GM12878 (cell line): ENCODE results near the gene TCP11. TPM values are rescaled to one million over a fixed set of nuclear protein-coding genes. Genes with fewer than 3 reads are reported as not detected.

Experiments used
- ATAC-seq: fragments of 200-7000 bp; cut with Tn5 transposase; 3 replicates; pipeline ENCODE4 v1.9.1; 2020; ENCODE audit warnings: mild to moderate bottlenecking, moderate library complexity
- BruUV-seq: library from RNA; stranded (reverse); fragments of 400-500 nt; replicated peaks from 2 replicates; lab custom pipeline; 2021; lab: Mats Ljungman, UMichigan
- CTCF ChIA-PET: fragments of 300-600 bp; sonication (Branson Sonifier 250); formaldehyde crosslinking; extraction: SDS; loops from one replicate; lab custom pipeline; 2021; ENCODE audit warnings: inconsistent platforms; lab: Yijun Ruan, JAX
- POLR2A ChIA-PET: fragments of 350-600 bp; formaldehyde crosslinking; extraction: SDS; loops from one replicate; lab custom pipeline; 2021; ENCODE audit warnings: inconsistent platforms; lab: Charles Lee
- RAD21 ChIA-PET: fragments of 300-600 bp; sonication (Branson Sonifier 250); formaldehyde crosslinking; loops from one replicate; lab custom pipeline; 2023; ENCODE audit warnings: antibody characterized with exemption; ENCODE audit not compliant: unreplicated experiment; lab: Charles Lee
- SMC1A ChIA-PET: fragments of 300-600 bp; sonication (Branson Sonifier 250); formaldehyde crosslinking; loops from one replicate; lab custom pipeline; 2023; ENCODE audit not compliant: unreplicated experiment, uncharacterized antibody; lab: Charles Lee
- DNase-seq: peaks from one replicate; pipeline ENCODE4 v3.0.0-alpha.2; 2011; ENCODE audit warnings: low read depth, low spot score
- FAIRE-seq: peaks from 3 replicates; lab custom pipeline; 2011; peaks lifted over from hg19 to GRCh38; lab: Jason Lieb, UNC
- H2AFZ ChIP-seq: 2 replicates; pipeline ENCODE4 v1.6.0; 2011; ENCODE audit warnings: low read depth, low read length, control low read depth; ENCODE audit not compliant: control insufficient read depth
- H3K27ac ChIP-seq: 2 replicates; pipeline ENCODE4 v1.5.1; 2011; ENCODE audit warnings: control low read depth; ENCODE audit not compliant: control insufficient read depth, insufficient read depth
- H3K27me3 ChIP-seq, 2 experiments: replicated peaks in 1 of 2; 2 replicates each; pipeline versions ENCODE4 v1.6.0 to v1.6.1; 2011; ENCODE audit warnings: low read length in 1 of 2; ENCODE audit not compliant: control insufficient read depth in 2 of 2, insufficient read depth in 2 of 2
- H3K36me3 ChIP-seq, 2 experiments: 2 replicates each; pipeline ENCODE4 v1.5.1; 2011; ENCODE audit warnings: low read length in 1 of 2; ENCODE audit not compliant: control insufficient read depth in 2 of 2, insufficient read depth in 2 of 2
- H3K4me1 ChIP-seq: 2 replicates; pipeline ENCODE4 v1.6.1; 2011; ENCODE audit warnings: mild to moderate bottlenecking, low read length, moderate library complexity, mixed read lengths; ENCODE audit not compliant: control insufficient read depth, insufficient read depth
- H3K4me2 ChIP-seq: 2 replicates; pipeline ENCODE4 v1.6.0; 2011; ENCODE audit warnings: control low read depth; ENCODE audit not compliant: control insufficient read depth, insufficient read depth
- H3K4me3 ChIP-seq: fragments of 200-600 bp; sonication (generic); 2 replicates; pipeline ENCODE4 v1.5.1; 2016
- H3K79me2 ChIP-seq: 2 replicates; pipeline ENCODE4 v1.6.0; 2011; ENCODE audit warnings: low read length; ENCODE audit not compliant: control insufficient read depth, insufficient read depth
- H3K9ac ChIP-seq: 2 replicates; pipeline ENCODE4 v1.8.0; 2011; ENCODE audit warnings: low read length, control low read depth, mixed read lengths; ENCODE audit not compliant: control insufficient read depth, insufficient read depth
- H3K9me3 ChIP-seq: replicated peaks from 3 replicates; pipeline ENCODE4 v1.5.1; 2011; ENCODE audit warnings: mild to moderate bottlenecking, low read length; ENCODE audit not compliant: control insufficient read depth, insufficient read depth
- H4K20me1 ChIP-seq: 2 replicates; pipeline ENCODE4 v1.6.0; 2011; ENCODE audit not compliant: control insufficient read depth, insufficient read depth
- CEBPB ChIP-seq, 2 experiments: fragments of 150-350 bp in 1 of 2; IDR thresholded peaks; 2 replicates each; pipeline ENCODE4 v1.6.1; 2012 to 2014; ENCODE audit warnings: low read depth in 2 of 2, low read length in 2 of 2, borderline replicate concordance in 1 of 2, inconsistent platforms in 1 of 2
- DPF2 ChIP-seq: fragments of 450-650 bp; IDR thresholded peaks from 2 replicates; pipeline ENCODE4 v1.6.1; 2017; ENCODE audit warnings: mild to moderate bottlenecking
- IRF4 ChIP-seq: IDR thresholded peaks from 2 replicates; pipeline ENCODE4 v1.6.1; 2011; ENCODE audit warnings: low read depth, low read length
- RAD21 ChIP-seq: IDR thresholded peaks from 2 replicates; pipeline ENCODE4 v1.6.1; 2011; ENCODE audit warnings: mild to moderate bottlenecking, low read depth, low read length, moderate library complexity; ENCODE audit not compliant: insufficient read depth
- SMC3 ChIP-seq: IDR thresholded peaks from 2 replicates; pipeline ENCODE4 v1.6.1; 2011; ENCODE audit warnings: low read length, improper control_type of control experiment, borderline replicate concordance
- STAT1 ChIP-seq: fragments of 450-650 bp; conservative IDR thresholded peaks from 2 replicates; pipeline ENCODE4 v1.6.1; 2014; ENCODE audit warnings: antibody characterized with exemption, mild to moderate bottlenecking
- YY1 ChIP-seq: IDR thresholded peaks from 2 replicates; pipeline ENCODE4 v1.6.1; 2011; ENCODE audit warnings: low read depth, mild to moderate bottlenecking, low read length
- ZNF384 ChIP-seq: IDR thresholded peaks from 2 replicates; pipeline ENCODE4 v1.6.1; 2012; ENCODE audit warnings: low read depth, mild to moderate bottlenecking, low read length, improper control_type of control experiment, borderline replicate concordance
- WGBS: methylation state at CpG from one replicate; pipeline ENCODE4 v1.1.6; 2016; ENCODE audit warnings: low lambda C conversion rate; ENCODE audit not compliant: insufficient replicate concordance, insufficient coverage; ENCODE audit errors: missing lambda C conversion rate; 5-methylcytosine and 5-hydroxymethylcytosine counted together
- in situ Hi-C: fragments of 300-500 bp; cut with MboI; formaldehyde crosslinking; loops from 9 replicates; pipeline ENCODE4 v1.14.3; 2018; ENCODE audit warnings: mixed read lengths
- intact Hi-C: fragments of 100-400 bp; cut with micrococcal nuclease; formaldehyde crosslinking; loops from one replicate; pipeline ENCODE4 v1.14.2; 2022; ENCODE audit not compliant: unreplicated experiment
- polyA plus RNA-seq, 11 experiments: library from polyadenylated mRNA; depleted of rRNA in 4 of 11; unstranded in 6 of 11; stranded (reverse) in 5 of 11; fragments of >200 nt; fragmentation: Nextera tagmentation in 4 of 11; fragmentation: Illumina TruSeq in 1 of 11; extraction: Ambion mirVana in 4 of 11; extraction: Trizol in 1 of 11; gene quantifications; 1 replicate in 1 of 11; 2 replicates in 10 of 11; pipeline versions ENCODE4 v1.2.1 to v1.2.3, GENCODE V29; 2011 to 2016; ENCODE audit warnings: inconsistent platforms in 2 of 11, missing spikeins in 2 of 11, low read depth in 1 of 11
- total RNA-seq, 4 experiments: library from RNA; depleted of rRNA in 3 of 4; stranded (reverse); fragments of >200 nt in 3 of 4; fragmentation: Illumina TruSeq in 1 of 4; extraction: Trizol in 1 of 4; gene quantifications; 2 replicates each; pipeline versions ENCODE4 v1.2.1 to v1.2.3, GENCODE V29; 2013 to 2021
- TF ChIP-seq, protein P1 (sequence below): fragments of 450-650 bp; IDR thresholded peaks from 2 replicates; pipeline ENCODE4 v1.6.1; 2018; ENCODE audit warnings: mild to moderate bottlenecking, low read depth, moderate library complexity; ENCODE audit not compliant: partially characterized antibody
- TF ChIP-seq, protein P2 (sequence below), 3 experiments: IDR thresholded peaks in 2 of 3; conservative IDR thresholded peaks in 1 of 3; 2 replicates each; pipeline ENCODE4 v1.5.1; 2011; ENCODE audit warnings: low read depth in 3 of 3, low read length in 3 of 3, mild to moderate bottlenecking in 3 of 3, control low read depth in 2 of 3, moderate library complexity in 2 of 3, inconsistent platforms in 1 of 3, mixed read lengths in 1 of 3; ENCODE audit not compliant: control insufficient read depth in 2 of 3, insufficient read depth in 1 of 3; ENCODE audit errors: extremely low read depth in 1 of 3
- TF ChIP-seq, protein P3 (sequence below): IDR thresholded peaks from 2 replicates; pipeline ENCODE4 v1.6.1; 2012; ENCODE audit warnings: low read length, inconsistent platforms

TCP11 gene
- total and polyA plus RNA-seq, 10 of the 15 experiments (the other 5 are each of a cell fraction or from before 2014, with no cell fraction given): not detected

DNA sequence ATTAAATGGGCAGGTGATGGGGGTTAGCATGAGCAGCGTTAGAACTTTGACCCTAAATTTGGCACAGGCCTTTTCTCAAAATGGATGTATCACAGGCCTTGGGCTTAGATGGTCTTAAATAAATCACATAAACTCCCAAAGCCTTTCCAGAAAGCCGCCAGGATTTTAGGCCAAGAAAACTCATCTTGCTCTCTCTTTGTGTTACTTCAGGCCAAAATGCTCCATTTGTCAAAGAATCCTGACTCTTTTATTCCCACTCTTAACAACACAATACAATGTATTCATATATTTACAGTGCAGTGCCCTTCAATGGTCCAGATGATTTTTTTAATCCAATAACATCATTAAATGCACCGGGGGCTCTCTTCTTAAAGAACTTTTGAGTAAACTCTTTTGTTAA, 5.9 kb upstream of the TCP11 start (continued):
- TF ChIP-seq ZNF384 (no peak), YY1 (no peak), DPF2 (no peak), STAT1 (no peak)
- TF ChIP-seq, protein P1, sequence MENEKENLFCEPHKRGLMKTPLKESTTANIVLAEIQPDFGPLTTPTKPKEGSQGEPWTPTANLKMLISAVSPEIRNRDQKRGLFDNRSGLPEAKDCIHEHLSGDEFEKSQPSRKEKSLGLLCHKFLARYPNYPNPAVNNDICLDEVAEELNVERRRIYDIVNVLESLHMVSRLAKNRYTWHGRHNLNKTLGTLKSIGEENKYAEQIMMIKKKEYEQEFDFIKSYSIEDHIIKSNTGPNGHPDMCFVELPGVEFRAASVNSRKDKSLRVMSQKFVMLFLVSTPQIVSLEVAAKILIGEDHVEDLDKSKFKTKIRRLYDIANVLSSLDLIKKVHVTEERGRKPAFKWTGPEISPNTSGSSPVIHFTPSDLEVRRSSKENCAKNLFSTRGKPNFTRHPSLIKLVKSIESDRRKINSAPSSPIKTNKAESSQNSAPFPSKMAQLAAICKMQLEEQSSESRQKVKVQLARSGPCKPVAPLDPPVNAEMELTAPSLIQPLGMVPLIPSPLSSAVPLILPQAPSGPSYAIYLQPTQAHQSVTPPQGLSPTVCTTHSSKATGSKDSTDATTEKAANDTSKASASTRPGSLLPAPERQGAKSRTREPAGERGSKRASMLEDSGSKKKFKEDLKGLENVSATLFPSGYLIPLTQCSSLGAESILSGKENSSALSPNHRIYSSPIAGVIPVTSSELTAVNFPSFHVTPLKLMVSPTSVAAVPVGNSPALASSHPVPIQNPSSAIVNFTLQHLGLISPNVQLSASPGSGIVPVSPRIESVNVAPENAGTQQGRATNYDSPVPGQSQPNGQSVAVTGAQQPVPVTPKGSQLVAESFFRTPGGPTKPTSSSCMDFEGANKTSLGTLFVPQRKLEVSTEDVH: no peak

DNA sequence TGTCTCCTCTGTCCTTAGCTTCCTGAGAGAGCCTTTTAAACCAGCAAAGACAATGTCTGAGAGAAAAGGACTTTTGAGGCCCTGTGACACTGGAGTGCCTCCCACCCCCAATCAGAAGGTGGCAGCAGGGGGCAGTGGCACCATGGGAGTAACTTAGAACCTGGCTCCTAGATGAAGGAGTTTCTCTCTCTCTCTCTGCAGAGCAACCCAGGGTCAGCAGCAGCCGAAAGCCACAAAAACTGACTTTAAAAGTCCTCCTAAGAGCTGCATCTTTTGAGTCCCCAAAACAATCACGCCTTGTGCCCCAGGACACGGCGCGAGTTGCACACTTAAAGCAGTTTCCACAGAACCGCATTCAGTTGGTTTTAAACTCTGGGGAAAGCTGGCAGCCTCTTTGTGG, 5.3 kb upstream of the TCP11 start:
- Histone ChIP-seq H3K79me2 (no peaks in the 10 kb centered on the region), H3K4me3 (no peak overlapping the region), H3K27ac (no peak overlapping the region), H3K27me3 (no peaks in the 10 kb centered on the region), H4K20me1 (no peaks in the 10 kb centered on the region), H3K4me1 (peaks cover 6% of the 10 kb centered on the region), H3K9me3 (no peaks in the 10 kb centered on the region), H2AFZ (no peak overlapping the region), H3K4me2 (no peak overlapping the region), H3K36me3 (no peaks in the 10 kb centered on the region), H3K9ac (no peak overlapping the region)
- ChIA-PET POLR2A (no interaction called here), CTCF (interaction anchor here (0.6 to 7.9 kb wide), 9 partner anchors 8 to 535 kb away, joined by 3 to 114 read pairs (median 5); no protein-coding TSS in a partner anchor), SMC1A (interaction anchor here (0.6 to 5.2 kb wide), 9 partner anchors 10 to 159 kb away, joined by 3 to 65 read pairs (median 4); no protein-coding TSS in a partner anchor), RAD21 (interaction anchor here (0.7 to 3.5 kb wide), 5 partner anchors 19 to 95 kb away, joined by 3 to 27 read pairs (median 4); no protein-coding TSS in a partner anchor)
- TF ChIP-seq CEBPB (IDR thresholded peaks at IDR 0.05; ENCODE audit: borderline replicate concordance in 1 of 2, low read depth in 2 of 2, low read length in 2 of 2): no peak
- peak; percentile 71 for TF ChIP-seq RAD21
- peak; percentile 86 for TF ChIP-seq SMC3
- TF ChIP-seq, protein P2, sequence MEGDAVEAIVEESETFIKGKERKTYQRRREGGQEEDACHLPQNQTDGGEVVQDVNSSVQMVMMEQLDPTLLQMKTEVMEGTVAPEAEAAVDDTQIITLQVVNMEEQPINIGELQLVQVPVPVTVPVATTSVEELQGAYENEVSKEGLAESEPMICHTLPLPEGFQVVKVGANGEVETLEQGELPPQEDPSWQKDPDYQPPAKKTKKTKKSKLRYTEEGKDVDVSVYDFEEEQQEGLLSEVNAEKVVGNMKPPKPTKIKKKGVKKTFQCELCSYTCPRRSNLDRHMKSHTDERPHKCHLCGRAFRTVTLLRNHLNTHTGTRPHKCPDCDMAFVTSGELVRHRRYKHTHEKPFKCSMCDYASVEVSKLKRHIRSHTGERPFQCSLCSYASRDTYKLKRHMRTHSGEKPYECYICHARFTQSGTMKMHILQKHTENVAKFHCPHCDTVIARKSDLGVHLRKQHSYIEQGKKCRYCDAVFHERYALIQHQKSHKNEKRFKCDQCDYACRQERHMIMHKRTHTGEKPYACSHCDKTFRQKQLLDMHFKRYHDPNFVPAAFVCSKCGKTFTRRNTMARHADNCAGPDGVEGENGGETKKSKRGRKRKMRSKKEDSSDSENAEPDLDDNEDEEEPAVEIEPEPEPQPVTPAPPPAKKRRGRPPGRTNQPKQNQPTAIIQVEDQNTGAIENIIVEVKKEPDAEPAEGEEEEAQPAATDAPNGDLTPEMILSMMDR (IDR thresholded peaks at IDR 0.05 in 2 of 3, conservative IDR thresholded peaks at IDR 0.05 in 1 of 3; ENCODE audit: control insufficient read depth in 2 of 3, extremely low read depth in 1 of 3, insufficient read depth in 1 of 3, low read depth in 3 of 3, low read length in 3 of 3): peak; percentile 43 to 73 (median 62); a peak in 5 of 6 replicates
- no peak for TF ChIP-seq IRF4
- TF ChIP-seq, protein P3, sequence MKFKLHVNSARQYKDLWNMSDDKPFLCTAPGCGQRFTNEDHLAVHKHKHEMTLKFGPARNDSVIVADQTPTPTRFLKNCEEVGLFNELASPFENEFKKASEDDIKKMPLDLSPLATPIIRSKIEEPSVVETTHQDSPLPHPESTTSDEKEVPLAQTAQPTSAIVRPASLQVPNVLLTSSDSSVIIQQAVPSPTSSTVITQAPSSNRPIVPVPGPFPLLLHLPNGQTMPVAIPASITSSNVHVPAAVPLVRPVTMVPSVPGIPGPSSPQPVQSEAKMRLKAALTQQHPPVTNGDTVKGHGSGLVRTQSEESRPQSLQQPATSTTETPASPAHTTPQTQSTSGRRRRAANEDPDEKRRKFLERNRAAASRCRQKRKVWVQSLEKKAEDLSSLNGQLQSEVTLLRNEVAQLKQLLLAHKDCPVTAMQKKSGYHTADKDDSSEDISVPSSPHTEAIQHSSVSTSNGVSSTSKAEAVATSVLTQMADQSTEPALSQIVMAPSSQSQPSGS: no peak
- FAIRE-seq (no peak), DNase-seq (no peak), ATAC-seq (peak; percentile 86)
- 73% methylated on average over 6 of the region's 6 CpGs for WGBS
- intact Hi-C loops: loop anchor here (1.0 to 10.0 kb wide), 4 partner anchors 32 to 982 kb away; no protein-coding TSS in a partner anchor
- no TSS peak for BruUV-seq
- in situ Hi-C loops: no loop called here
